ENCODE measurements around the gene CMTM6. TPM values are rescaled to one million over a fixed set of nuclear protein-coding genes. Genes with fewer than 3 reads are reported as not detected.
A peak's percentile ranks its signal among the peaks of the same experiment; 100 is the strongest.

The CMTM6 gene
- total RNA-seq, 1 donor from 2014 or later = 69.5 TPM

DNA sequence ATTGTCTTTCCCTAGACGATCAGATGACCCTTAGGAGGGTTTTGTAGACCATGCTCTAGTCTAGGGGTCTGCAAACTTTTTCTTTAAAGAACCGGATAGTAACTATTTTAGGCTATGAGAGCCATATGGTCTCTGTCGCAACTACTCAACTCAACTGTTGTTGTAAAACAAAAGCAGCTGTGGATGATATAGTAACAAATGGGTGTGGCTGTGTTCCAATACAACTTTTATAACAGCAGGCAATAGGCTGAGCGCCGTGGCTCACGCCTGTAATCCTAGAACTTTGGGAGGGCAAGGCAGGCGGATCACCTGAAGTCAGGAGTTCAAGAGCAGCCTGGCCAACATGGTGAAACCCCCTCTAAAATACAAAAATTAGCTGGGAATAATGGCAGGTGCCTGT is 6.1 kb upstream of the CMTM6 start:
- Histone ChIP-seq H3K27ac (no peak overlapping the region), H3K36me3 (no peaks in the 10 kb centered on the region), H3K9me3 (no peaks in the 10 kb centered on the region), H3K4me1 (no peaks in the 10 kb centered on the region), H3K27me3 (ENCODE audit: low read depth) (no peaks in the 10 kb centered on the region), H3K4me3 (no peak overlapping the region)
- TF ChIP-seq, protein P1, sequence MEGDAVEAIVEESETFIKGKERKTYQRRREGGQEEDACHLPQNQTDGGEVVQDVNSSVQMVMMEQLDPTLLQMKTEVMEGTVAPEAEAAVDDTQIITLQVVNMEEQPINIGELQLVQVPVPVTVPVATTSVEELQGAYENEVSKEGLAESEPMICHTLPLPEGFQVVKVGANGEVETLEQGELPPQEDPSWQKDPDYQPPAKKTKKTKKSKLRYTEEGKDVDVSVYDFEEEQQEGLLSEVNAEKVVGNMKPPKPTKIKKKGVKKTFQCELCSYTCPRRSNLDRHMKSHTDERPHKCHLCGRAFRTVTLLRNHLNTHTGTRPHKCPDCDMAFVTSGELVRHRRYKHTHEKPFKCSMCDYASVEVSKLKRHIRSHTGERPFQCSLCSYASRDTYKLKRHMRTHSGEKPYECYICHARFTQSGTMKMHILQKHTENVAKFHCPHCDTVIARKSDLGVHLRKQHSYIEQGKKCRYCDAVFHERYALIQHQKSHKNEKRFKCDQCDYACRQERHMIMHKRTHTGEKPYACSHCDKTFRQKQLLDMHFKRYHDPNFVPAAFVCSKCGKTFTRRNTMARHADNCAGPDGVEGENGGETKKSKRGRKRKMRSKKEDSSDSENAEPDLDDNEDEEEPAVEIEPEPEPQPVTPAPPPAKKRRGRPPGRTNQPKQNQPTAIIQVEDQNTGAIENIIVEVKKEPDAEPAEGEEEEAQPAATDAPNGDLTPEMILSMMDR (IDR thresholded peaks at IDR 0.05) = no peak
- DNase-seq = no peak
- ATAC-seq = no peak
- intact Hi-C loops (cut with DNase I) = no loop called here

GRCh38 chr3:32506466-32506865 is 3.8 kb upstream of the CMTM6 start:
- Histone ChIP-seq H3K4me3 (no peak overlapping the region), H3K27me3 (ENCODE audit: low read depth) (no peaks in the 10 kb centered on the region), H3K27ac (no peak overlapping the region), H3K9me3 (no peaks in the 10 kb centered on the region), H3K4me1 (peaks cover 4% of the 10 kb centered on the region), H3K36me3 (no peaks in the 10 kb centered on the region)
- DNase-seq = no peak
- TF ChIP-seq, protein P1 (IDR thresholded peaks at IDR 0.05) = no peak
- no peak for ATAC-seq
- intact Hi-C loops (cut with DNase I) = no loop called here

DNA sequence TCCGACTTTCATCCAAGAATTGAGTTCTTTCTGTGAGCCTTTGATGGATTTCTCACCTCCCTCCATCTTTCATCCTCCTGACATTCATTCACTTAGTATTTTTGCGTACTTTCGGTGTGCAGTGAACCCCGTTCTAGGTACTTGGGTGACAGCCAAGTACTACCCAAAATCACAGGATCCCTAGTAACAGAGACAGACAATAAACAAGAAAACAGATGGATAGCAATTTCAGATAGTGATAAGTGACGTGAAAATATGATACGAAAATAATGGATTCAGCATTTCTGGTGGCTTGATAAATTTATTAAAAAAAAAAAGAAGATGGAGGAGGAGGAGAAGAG is 264 bp upstream of the CMTM6 start:
- H3K27me3 ChIP-seq (ENCODE audit: low read depth) = no peaks in the 10 kb centered on the region
- no peak for ATAC-seq
- DNase-seq = no peak
- peak overlapping the region; percentile 88 for H3K4me3 ChIP-seq
- TF ChIP-seq, protein P1 (IDR thresholded peaks at IDR 0.05) = no peak
- intact Hi-C loops (cut with DNase I) = no loop called here
- H3K9me3 ChIP-seq = no peaks in the 10 kb centered on the region
- peak overlapping the region; percentile 98 for H3K27ac ChIP-seq
- peaks cover 21% of the 10 kb centered on the region for H3K4me1 ChIP-seq
- no peaks in the 10 kb centered on the region for H3K36me3 ChIP-seq

- H3K4me1 ChIP-seq = peaks cover 21% of the 10 kb centered on the region
- H3K27me3 ChIP-seq (ENCODE audit: low read depth) = no peaks in the 10 kb centered on the region
- no peak for ATAC-seq
- peak overlapping the region; percentile 88 for H3K4me3 ChIP-seq
- TF ChIP-seq, protein P1 (IDR thresholded peaks at IDR 0.05) = no peak
- intact Hi-C loops (cut with DNase I) = no loop called here
- DNase-seq = no peak
- no peaks in the 10 kb centered on the region for H3K36me3 ChIP-seq
- no peaks in the 10 kb centered on the region for H3K9me3 ChIP-seq
- peak overlapping the region; percentile 98 for H3K27ac ChIP-seq
Observed at GRCh38 chr3:32501783-32502117, 902 bp downstream of the CMTM6 start.

GRCh38 chr3:32500880-32501782 is 1.5 kb downstream of the CMTM6 start:
- TF ChIP-seq, protein P1 (IDR thresholded peaks at IDR 0.05) = no peak
- Histone ChIP-seq H3K27me3 (ENCODE audit: low read depth) (no peaks in the 10 kb centered on the region), H3K36me3 (no peaks in the 10 kb centered on the region), H3K4me3 (peak overlapping the region; percentile 88), H3K4me1 (peaks cover 21% of the 10 kb centered on the region), H3K27ac (peak overlapping the region; percentile 98), H3K9me3 (no peaks in the 10 kb centered on the region)
- peak; percentile 69 for DNase-seq
- intact Hi-C loops (cut with DNase I) = no loop called here
- no peak for ATAC-seq
